Stimulated activated CD4-positive, alpha-beta T cell treated with anti-CD3 and anti-CD28 coated beads, Interleukin-15, amount 100 ng/mL, for 24 hours (primary cell): Measurements from ENCODE around the gene IQGAP3.
"Not testable (repeated sequence)": the region's sequence is repeated elsewhere in the genome, so short reads cannot be mapped to it uniquely, and the experiment has no call there.

Source experiments
- DNase-seq: peaks from one replicate; pipeline ENCODE4 v3.0.0-alpha.2; 2020

Gene IQGAP3

GRCh38 chr1:156571919-156572662, at the start of gene IQGAP3:
TSS of gene IQGAP3 (minus strand) at chr1:156572565. CDS start at chr1:156572529, 36 bp downstream.
- peak; percentile 85 for DNase-seq

GRCh38 chr1:156619582-156619955, 47.2 kb upstream of the IQGAP3 start:
- no peak for DNase-seq

GRCh38 chr1:156618853-156619581, 46.7 kb upstream of the IQGAP3 start, which contains the start of gene HAPLN2:
TSS of gene HAPLN2 (plus strand) at chr1:156619415. CDS start at chr1:156623491, 4,076 bp downstream.
- peak; percentile 34 for DNase-seq

- no peak for DNase-seq
These were observed 44.1 kb upstream of the IQGAP3 start for GRCh38 chr1:156616463-156616862.

- no peak for DNase-seq
These were observed 43.6 kb upstream of the IQGAP3 start for GRCh38 chr1:156615946-156616345.

- DNase-seq = no peak
These were observed 40.3 kb upstream of the IQGAP3 start for GRCh38 chr1:156612666-156613065.

GRCh38 chr1:156610072-156610471, 37.7 kb upstream of the IQGAP3 start:
- not testable (repeated sequence) for DNase-seq

- DNase-seq = peak; percentile 72
These were observed 36.6 kb upstream of the IQGAP3 start for GRCh38 chr1:156608981-156609380.

- peak; percentile 65 for DNase-seq
These were observed 35.8 kb upstream of the IQGAP3 start for GRCh38 chr1:156608036-156608674.

- not testable (repeated sequence) for DNase-seq
These were observed 35.0 kb upstream of the IQGAP3 start for GRCh38 chr1:156607344-156607743.

- DNase-seq = no peak
These were observed 30.2 kb upstream of the IQGAP3 start for GRCh38 chr1:156602557-156602993.

- DNase-seq = no peak
These were observed 29.5 kb upstream of the IQGAP3 start for GRCh38 chr1:156601892-156602291.

GRCh38 chr1:156601122-156601830, 28.9 kb upstream of the IQGAP3 start, which contains the start of gene GPATCH4:
TSS of gene GPATCH4 (minus strand) at chr1:156601479.
- DNase-seq = peak; percentile 87

- DNase-seq = no peak
These were observed 28.4 kb upstream of the IQGAP3 start for GRCh38 chr1:156600733-156601121.

GRCh38 chr1:156599811-156600210, 27.4 kb upstream of the IQGAP3 start:
- no peak for DNase-seq

- DNase-seq = no peak
These were observed 26.5 kb upstream of the IQGAP3 start for GRCh38 chr1:156598731-156599432.

GRCh38 chr1:156598125-156598524, 25.8 kb upstream of the IQGAP3 start:
- no peak for DNase-seq

GRCh38 chr1:156596426-156596825, 24.1 kb upstream of the IQGAP3 start:
- DNase-seq = no peak

- DNase-seq = no peak
These were observed 22.7 kb upstream of the IQGAP3 start for GRCh38 chr1:156595016-156595415.

- DNase-seq = no peak
These were observed 21.8 kb upstream of the IQGAP3 start for GRCh38 chr1:156594190-156594589.

GRCh38 chr1:156593661-156593989, 21.3 kb upstream of the IQGAP3 start:
- no peak for DNase-seq

GRCh38 chr1:156592910-156593660, 20.7 kb upstream of the IQGAP3 start:
- no peak for DNase-seq
